Esophagus muscularis mucosa (tissue), 4 donors: Measurements from ENCODE around the gene ZNF385A.

Experiments
- EP300 ChIP-seq: sonication (generic); formaldehyde crosslinking; IDR thresholded peaks from one replicate; pipeline ENCODE4 v1.6.1; 2017; ENCODE audit warnings: antibody characterized with exemption
- POLR2A ChIP-seq: fragments of 450-650 bp; IDR thresholded peaks from one replicate; pipeline ENCODE4 v1.6.1; 2017; ENCODE audit warnings: antibody characterized with exemption, moderate library complexity, mild to moderate bottlenecking, low read depth
- POLR2AphosphoS5 ChIP-seq, 2 donors: sonication (generic); formaldehyde crosslinking; IDR thresholded peaks; one replicate each; pipeline ENCODE4 v1.6.1; 2017; ENCODE audit warnings: antibody characterized with exemption in 2 of 2
- TF ChIP-seq, protein P1 (sequence below), 3 experiments: fragments of 200-600 bp in 2 of 3; fragments of 450-650 bp in 1 of 3; sonication (generic) in 2 of 3; IDR thresholded peaks; one replicate each; pipeline ENCODE4 v1.5.1; 2017 to 2019; ENCODE audit warnings: antibody characterized with exemption in 3 of 3, mild to moderate bottlenecking in 2 of 3, moderate library complexity in 1 of 3

DNA sequence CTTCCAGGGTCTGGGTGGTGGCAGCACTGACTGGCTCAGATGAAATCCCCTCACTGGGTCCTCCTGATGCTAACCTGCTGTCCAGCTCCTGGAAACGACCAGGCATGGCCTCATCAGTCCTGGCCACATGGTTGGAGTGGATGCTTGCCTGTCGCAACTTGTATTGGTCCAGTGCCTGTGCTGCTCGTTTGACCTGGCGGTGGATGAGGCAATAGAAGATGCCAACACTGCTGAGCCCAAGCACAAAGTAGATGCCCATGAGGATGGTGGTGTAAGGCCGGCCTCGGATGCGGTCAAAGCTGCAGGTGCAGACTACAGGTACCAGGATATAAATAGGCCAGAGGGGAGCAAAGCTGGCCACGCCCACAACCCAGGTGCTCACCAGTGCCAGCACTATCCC, 21.5 kb downstream of the ZNF385A start:
- TF ChIP-seq, protein P1, sequence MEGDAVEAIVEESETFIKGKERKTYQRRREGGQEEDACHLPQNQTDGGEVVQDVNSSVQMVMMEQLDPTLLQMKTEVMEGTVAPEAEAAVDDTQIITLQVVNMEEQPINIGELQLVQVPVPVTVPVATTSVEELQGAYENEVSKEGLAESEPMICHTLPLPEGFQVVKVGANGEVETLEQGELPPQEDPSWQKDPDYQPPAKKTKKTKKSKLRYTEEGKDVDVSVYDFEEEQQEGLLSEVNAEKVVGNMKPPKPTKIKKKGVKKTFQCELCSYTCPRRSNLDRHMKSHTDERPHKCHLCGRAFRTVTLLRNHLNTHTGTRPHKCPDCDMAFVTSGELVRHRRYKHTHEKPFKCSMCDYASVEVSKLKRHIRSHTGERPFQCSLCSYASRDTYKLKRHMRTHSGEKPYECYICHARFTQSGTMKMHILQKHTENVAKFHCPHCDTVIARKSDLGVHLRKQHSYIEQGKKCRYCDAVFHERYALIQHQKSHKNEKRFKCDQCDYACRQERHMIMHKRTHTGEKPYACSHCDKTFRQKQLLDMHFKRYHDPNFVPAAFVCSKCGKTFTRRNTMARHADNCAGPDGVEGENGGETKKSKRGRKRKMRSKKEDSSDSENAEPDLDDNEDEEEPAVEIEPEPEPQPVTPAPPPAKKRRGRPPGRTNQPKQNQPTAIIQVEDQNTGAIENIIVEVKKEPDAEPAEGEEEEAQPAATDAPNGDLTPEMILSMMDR (IDR thresholded peaks at IDR 0.05), result no peak
- TF ChIP-seq POLR2A (no peak), POLR2AphosphoS5 (IDR thresholded peaks at IDR 0.05) (no peak), EP300 (no peak)
